CD14-positive monocyte (primary cell): ENCODE data around the gene YKT6. TPM values are rescaled to one million over a fixed set of nuclear protein-coding genes. Genes with fewer than 3 reads are reported as not detected.

Experiments used
- DNase-seq, 3 donors: peaks; one replicate each; pipeline ENCODE4 v3.0.0-alpha.2; 2011 to 2022
- H2AFZ ChIP-seq: 2 replicates; pipeline ENCODE4 v1.6.0; 2012; ENCODE audit warnings: mild to moderate bottlenecking, low read depth, low read length, inconsistent platforms; ENCODE audit not compliant: insufficient read depth, poor library complexity, severe bottlenecking
- H3K27ac ChIP-seq, 2 donors: 1 replicate in 1 of 2; 2 replicates in 1 of 2; pipeline ENCODE4 v1.5.1; 2012 to 2013; ENCODE audit warnings: low read length in 2 of 2, control low read depth in 1 of 2, inconsistent platforms in 1 of 2, low read depth in 1 of 2, mild to moderate bottlenecking in 1 of 2
- H3K27me3 ChIP-seq, 2 donors: one replicate each; pipeline versions ENCODE4 v1.6.0 to v1.6.1; 2011 to 2013; ENCODE audit warnings: low read length in 2 of 2; ENCODE audit not compliant: control insufficient read depth in 2 of 2, insufficient read depth in 2 of 2
- H3K36me3 ChIP-seq, 2 donors: replicated peaks in 1 of 2; 1 replicate in 1 of 2; 2 replicates in 1 of 2; pipeline versions ENCODE4 v1.5.1 to v1.6.1; 2012 to 2013; ENCODE audit warnings: low read length in 2 of 2, control low read depth in 1 of 2, inconsistent platforms in 1 of 2, mild to moderate bottlenecking in 1 of 2; ENCODE audit not compliant: insufficient read depth in 2 of 2, control insufficient read depth in 1 of 2
- H3K4me1 ChIP-seq, 2 donors: 1 replicate in 1 of 2; 2 replicates in 1 of 2; pipeline versions ENCODE4 v1.5.1 to v1.6.1; 2012 to 2013; ENCODE audit warnings: low read length in 2 of 2, control low read depth in 1 of 2, inconsistent platforms in 1 of 2, mild to moderate bottlenecking in 1 of 2, moderate library complexity in 1 of 2; ENCODE audit not compliant: insufficient read depth in 2 of 2, control insufficient read depth in 1 of 2
- H3K4me2 ChIP-seq: replicated peaks from 2 replicates; pipeline ENCODE3; 2012; ENCODE audit warnings: low read length, moderate library complexity, mild to moderate bottlenecking; ENCODE audit not compliant: poor library complexity, severe bottlenecking; ENCODE audit errors: extremely low read depth
- H3K4me3 ChIP-seq, 3 experiments: fragments of 200-600 bp in 1 of 3; sonication (generic) in 1 of 3; replicated peaks in 1 of 3; 1 replicate in 2 of 3; 2 replicates in 1 of 3; pipeline ENCODE4 v1.5.1; 2011 to 2013; ENCODE audit warnings: low read length in 3 of 3, mild to moderate bottlenecking in 3 of 3, control low read depth in 2 of 3, low read depth in 2 of 3, inconsistent platforms in 1 of 3, moderate library complexity in 1 of 3
- H3K79me2 ChIP-seq: 2 replicates; pipeline ENCODE4 v1.6.0; 2012; ENCODE audit warnings: mild to moderate bottlenecking, control low read depth, inconsistent platforms, low read length, moderate library complexity; ENCODE audit not compliant: insufficient read depth
- H3K9ac ChIP-seq: 2 replicates; pipeline ENCODE4 v1.6.0; 2017; ENCODE audit warnings: low read length, mild to moderate bottlenecking; ENCODE audit not compliant: insufficient read depth, poor library complexity, severe bottlenecking
- H3K9me3 ChIP-seq, 2 donors: replicated peaks in 1 of 2; 1 replicate in 1 of 2; 2 replicates in 1 of 2; pipeline versions ENCODE4 v1.5.1 to v1.6.1; 2012 to 2013; ENCODE audit warnings: low read length in 2 of 2, control low read depth in 1 of 2; ENCODE audit not compliant: control insufficient read depth in 1 of 2, insufficient read depth in 1 of 2
- H4K20me1 ChIP-seq: 2 replicates; pipeline ENCODE4 v1.6.0; 2012; ENCODE audit warnings: mild to moderate bottlenecking, low read length, control low read depth, moderate library complexity; ENCODE audit not compliant: insufficient read depth
- H3K27ac Mint-ChIP-seq, 7 donors: one replicate each; pipeline ENCODE4 v1.8.0; 2020; ENCODE audit warnings: mild to moderate bottlenecking in 7 of 7, mixed read lengths in 7 of 7, moderate library complexity in 6 of 7, inconsistent platforms in 2 of 7
- H3K27me3 Mint-ChIP-seq, 3 donors: one replicate each; pipeline ENCODE4 v1.8.0; 2021 to 2022; ENCODE audit warnings: low read depth in 3 of 3, mild to moderate bottlenecking in 3 of 3, mixed read lengths in 3 of 3, moderate library complexity in 3 of 3, inconsistent platforms in 1 of 3
- H3K36me3 Mint-ChIP-seq, 2 donors: one replicate each; pipeline ENCODE4 v1.8.0; 2020; ENCODE audit warnings: mixed read lengths in 2 of 2, inconsistent platforms in 1 of 2, mild to moderate bottlenecking in 1 of 2
- H3K4me1 Mint-ChIP-seq: one replicate; pipeline ENCODE4 v1.8.0; 2020; ENCODE audit warnings: mild to moderate bottlenecking, mixed read lengths
- H3K4me3 Mint-ChIP-seq, 2 donors: one replicate each; pipeline ENCODE4 v1.8.0; 2020; ENCODE audit warnings: mild to moderate bottlenecking in 2 of 2, mixed read lengths in 2 of 2, moderate library complexity in 1 of 2
- H3K9me3 Mint-ChIP-seq, 7 donors: one replicate each; pipeline ENCODE4 v1.8.0; 2020 to 2022; ENCODE audit warnings: mixed read lengths in 7 of 7, mild to moderate bottlenecking in 6 of 7, moderate library complexity in 6 of 7, inconsistent platforms in 2 of 7
- CTCF ChIP-seq: fragments of 200-600 bp; IDR thresholded peaks from one replicate; pipeline ENCODE4 v1.8.0; 2022; ENCODE audit warnings: antibody characterized with exemption, mild to moderate bottlenecking
- WGBS: methylation state at CpG from one replicate; pipeline ENCODE4 v1.1.5; 2013; ENCODE audit warnings: missing lambda C conversion rate; ENCODE audit not compliant: insufficient coverage; 5-methylcytosine and 5-hydroxymethylcytosine counted together
- intact Hi-C, 2 donors: fragments of 100-400 bp; cut with micrococcal nuclease; formaldehyde crosslinking; loops; one replicate each; pipeline versions ENCODE4 v1.15.0 to v1.15.1; 2023
- polyA plus RNA-seq, 3 donors: library from polyadenylated mRNA; depleted of rRNA in 1 of 3; unstranded in 2 of 3; stranded (reverse) in 1 of 3; fragments of 300-500 nt in 2 of 3; fragments of >200 nt in 1 of 3; fragmentation: Illumina TruSeq in 2 of 3; gene quantifications; 1 replicate in 2 of 3; 2 replicates in 1 of 3; pipeline ENCODE4 v1.2.3, GENCODE V29; 2012 to 2021

The YKT6 gene
- polyA plus RNA-seq, 3 donors: 26.4 to 45.7 (median 35.2) TPM

GRCh38 chr7:44258865-44259546, 58.2 kb downstream of the YKT6 start:
- no peak for DNase-seq
- TF ChIP-seq CTCF: no peak
- Histone ChIP-seq H3K4me2 (no peak overlapping the region), H3K79me2 (no peaks in the 10 kb centered on the region), H3K4me3 (no peak overlapping the region), H3K9me3 (no peaks in the 10 kb centered on the region), H4K20me1 (no peaks in the 10 kb centered on the region), H3K27me3 (no peaks in the 10 kb centered on the region), H2AFZ (no peak overlapping the region), H3K27ac (no peak overlapping the region), H3K9ac (no peak overlapping the region), H3K36me3 (no peaks in the 10 kb centered on the region), H3K4me1 (peaks cover 13 to 14% of the 10 kb centered on the region in 2 donors)
- Mint-ChIP-seq H3K4me1 (peaks cover 15% of the 10 kb centered on the region), H3K27ac (peak overlapping the region in 1 of 7 donors; percentile 58), H3K9me3 (peaks cover 0 to 3% (median 0%) of the 10 kb centered on the region in 7 donors), H3K4me3 (no peak overlapping the region), H3K27me3 (peaks cover 0 to 9% (median 0%) of the 10 kb centered on the region in 3 donors), H3K36me3 (no peaks in the 10 kb centered on the region)
- intact Hi-C loops: no loop called here
- 99% methylated on average over 14 of the region's 14 CpGs for WGBS

DNA sequence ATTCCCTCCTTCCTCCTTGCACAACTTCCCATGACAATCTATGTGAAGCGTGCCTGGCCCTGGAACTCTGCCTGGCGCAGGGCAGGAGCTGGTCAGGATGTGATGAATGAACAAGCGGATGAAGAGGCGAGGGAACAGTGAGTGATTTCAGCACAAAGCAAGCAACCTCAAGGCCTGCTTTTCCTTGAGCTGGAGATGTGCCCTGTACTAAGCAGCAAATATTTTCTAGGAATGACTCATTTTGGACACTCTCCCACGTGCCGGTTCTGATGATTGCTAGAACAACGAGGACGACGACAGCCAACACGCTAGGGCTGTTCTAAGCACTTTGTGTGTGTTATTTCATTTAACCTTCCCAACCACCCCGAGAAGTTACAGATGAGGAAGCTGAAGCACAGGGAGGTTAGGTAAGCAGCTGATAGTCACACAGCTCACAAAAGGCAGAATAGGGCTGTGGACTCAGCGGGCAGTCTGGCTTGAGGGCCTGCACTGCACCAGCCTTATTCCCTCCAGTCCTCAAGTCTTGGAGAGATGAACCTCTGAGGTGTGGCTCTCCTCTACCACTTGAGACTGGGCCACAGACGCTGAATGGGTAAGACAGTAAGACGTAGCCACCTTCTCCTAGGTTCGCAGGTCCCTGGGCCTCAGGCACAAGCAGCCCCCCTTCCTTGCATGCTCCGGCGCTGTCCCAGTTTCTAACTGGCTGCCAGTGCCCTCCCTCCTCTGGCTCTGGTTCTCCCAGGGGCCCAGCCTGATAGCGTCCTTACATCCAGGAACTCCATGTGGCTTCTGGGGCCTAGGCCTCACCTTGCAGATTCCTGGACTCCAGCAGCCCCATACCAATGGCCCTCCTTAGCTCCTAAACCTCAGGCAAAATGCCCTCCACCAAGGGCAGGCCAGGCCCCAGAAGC, 59.0 kb downstream of the YKT6 start:
- WGBS: 92% methylated on average over 10 of the region's 18 CpGs
- Histone ChIP-seq H2AFZ (no peak overlapping the region), H3K4me1 (peaks cover 13 to 14% of the 10 kb centered on the region in 2 donors), H3K4me3 (no peak overlapping the region), H3K9me3 (no peaks in the 10 kb centered on the region), H3K36me3 (no peaks in the 10 kb centered on the region), H3K79me2 (no peaks in the 10 kb centered on the region), H3K9ac (no peak overlapping the region), H4K20me1 (no peaks in the 10 kb centered on the region), H3K27ac (no peak overlapping the region), H3K27me3 (no peaks in the 10 kb centered on the region), H3K4me2 (no peak overlapping the region)
- DNase-seq: no peak
- Mint-ChIP-seq H3K4me3 (no peak overlapping the region), H3K27ac (peak overlapping the region in 1 of 7 donors; percentile 66), H3K4me1 (peaks cover 15% of the 10 kb centered on the region), H3K9me3 (peaks cover 0 to 2% (median 0%) of the 10 kb centered on the region in 7 donors), H3K36me3 (no peaks in the 10 kb centered on the region), H3K27me3 (peaks cover 0 to 9% (median 0%) of the 10 kb centered on the region in 3 donors)
- no peak for TF ChIP-seq CTCF
- intact Hi-C loops: no loop called here
